GM12878 (cell line): ENCODE measurements around the gene PFKFB2. TPM values are rescaled to one million over a fixed set of nuclear protein-coding genes. Genes with fewer than 3 reads are reported as not detected.

ENCODE experiments used
- ATAC-seq: fragments of 200-7000 bp; cut with Tn5 transposase; 3 replicates; pipeline ENCODE4 v1.9.1; 2020; ENCODE audit warnings: mild to moderate bottlenecking, moderate library complexity
- BruUV-seq: library from RNA; stranded (reverse); fragments of 400-500 nt; replicated peaks from 2 replicates; lab custom pipeline; 2021; lab: Mats Ljungman, UMichigan
- CTCF ChIA-PET: fragments of 300-600 bp; sonication (Branson Sonifier 250); formaldehyde crosslinking; extraction: SDS; loops from one replicate; lab custom pipeline; 2021; ENCODE audit warnings: inconsistent platforms; lab: Yijun Ruan, JAX
- POLR2A ChIA-PET: fragments of 350-600 bp; formaldehyde crosslinking; extraction: SDS; loops from one replicate; lab custom pipeline; 2021; ENCODE audit warnings: inconsistent platforms; lab: Charles Lee
- RAD21 ChIA-PET: fragments of 300-600 bp; sonication (Branson Sonifier 250); formaldehyde crosslinking; loops from one replicate; lab custom pipeline; 2023; ENCODE audit warnings: antibody characterized with exemption; ENCODE audit not compliant: unreplicated experiment; lab: Charles Lee
- SMC1A ChIA-PET: fragments of 300-600 bp; sonication (Branson Sonifier 250); formaldehyde crosslinking; loops from one replicate; lab custom pipeline; 2023; ENCODE audit not compliant: unreplicated experiment, uncharacterized antibody; lab: Charles Lee
- DNase-seq: peaks from one replicate; pipeline ENCODE4 v3.0.0-alpha.2; 2011; ENCODE audit warnings: low read depth, low spot score
- FAIRE-seq: peaks from 3 replicates; lab custom pipeline; 2011; peaks lifted over from hg19 to GRCh38; lab: Jason Lieb, UNC
- H2AFZ ChIP-seq: 2 replicates; pipeline ENCODE4 v1.6.0; 2011; ENCODE audit warnings: low read depth, low read length, control low read depth; ENCODE audit not compliant: control insufficient read depth
- H3K27ac ChIP-seq: 2 replicates; pipeline ENCODE4 v1.5.1; 2011; ENCODE audit warnings: control low read depth; ENCODE audit not compliant: control insufficient read depth, insufficient read depth
- H3K27me3 ChIP-seq, 2 experiments: replicated peaks in 1 of 2; 2 replicates each; pipeline versions ENCODE4 v1.6.0 to v1.6.1; 2011; ENCODE audit warnings: low read length in 1 of 2; ENCODE audit not compliant: control insufficient read depth in 2 of 2, insufficient read depth in 2 of 2
- H3K36me3 ChIP-seq, 2 experiments: 2 replicates each; pipeline ENCODE4 v1.5.1; 2011; ENCODE audit warnings: low read length in 1 of 2; ENCODE audit not compliant: control insufficient read depth in 2 of 2, insufficient read depth in 2 of 2
- H3K4me1 ChIP-seq: 2 replicates; pipeline ENCODE4 v1.6.1; 2011; ENCODE audit warnings: mild to moderate bottlenecking, low read length, moderate library complexity, mixed read lengths; ENCODE audit not compliant: control insufficient read depth, insufficient read depth
- H3K4me2 ChIP-seq: 2 replicates; pipeline ENCODE4 v1.6.0; 2011; ENCODE audit warnings: control low read depth; ENCODE audit not compliant: control insufficient read depth, insufficient read depth
- H3K4me3 ChIP-seq: fragments of 200-600 bp; sonication (generic); 2 replicates; pipeline ENCODE4 v1.5.1; 2016
- H3K79me2 ChIP-seq: 2 replicates; pipeline ENCODE4 v1.6.0; 2011; ENCODE audit warnings: low read length; ENCODE audit not compliant: control insufficient read depth, insufficient read depth
- H3K9ac ChIP-seq: 2 replicates; pipeline ENCODE4 v1.8.0; 2011; ENCODE audit warnings: low read length, control low read depth, mixed read lengths; ENCODE audit not compliant: control insufficient read depth, insufficient read depth
- H3K9me3 ChIP-seq: replicated peaks from 3 replicates; pipeline ENCODE4 v1.5.1; 2011; ENCODE audit warnings: mild to moderate bottlenecking, low read length; ENCODE audit not compliant: control insufficient read depth, insufficient read depth
- H4K20me1 ChIP-seq: 2 replicates; pipeline ENCODE4 v1.6.0; 2011; ENCODE audit not compliant: control insufficient read depth, insufficient read depth
- BRCA1 ChIP-seq: IDR thresholded peaks from 2 replicates; pipeline ENCODE4 v1.6.1; 2011; ENCODE audit warnings: low read depth, low read length, improper control_type of control experiment
- ESRRA ChIP-seq: IDR thresholded peaks from 2 replicates; pipeline ENCODE4 v1.6.1; 2012; ENCODE audit warnings: mild to moderate bottlenecking, low read length, improper control_type of control experiment
- ETV6 ChIP-seq, 2 experiments: fragments of 450-650 bp in 1 of 2; IDR thresholded peaks in 1 of 2; conservative IDR thresholded peaks in 1 of 2; 2 replicates each; pipeline ENCODE4 v1.6.1; 2014; ENCODE audit warnings: antibody characterized with exemption in 1 of 2, borderline replicate concordance in 1 of 2, low read depth in 1 of 2, mild to moderate bottlenecking in 1 of 2, moderate library complexity in 1 of 2
- KLF5 ChIP-seq: fragments of 450-650 bp; IDR thresholded peaks from 2 replicates; pipeline ENCODE4 v1.6.1; 2014; ENCODE audit warnings: mild to moderate bottlenecking; ENCODE audit not compliant: partially characterized antibody
- NFYA ChIP-seq: IDR thresholded peaks from 2 replicates; pipeline ENCODE4 v1.6.1; 2011; ENCODE audit warnings: low read depth, mild to moderate bottlenecking, low read length, improper control_type of control experiment, borderline replicate concordance
- NR2C1 ChIP-seq: fragments of 450-650 bp; IDR thresholded peaks from 2 replicates; pipeline ENCODE4 v1.6.1; 2017; ENCODE audit warnings: antibody characterized with exemption, mild to moderate bottlenecking, moderate library complexity
- SMAD1 ChIP-seq: fragments of 450-650 bp; IDR thresholded peaks from 2 replicates; pipeline ENCODE4 v1.6.1; 2018; ENCODE audit warnings: mild to moderate bottlenecking, low read depth; ENCODE audit not compliant: partially characterized antibody
- SPI1 ChIP-seq: IDR thresholded peaks from 2 replicates; pipeline ENCODE4 v1.6.1; 2011; ENCODE audit warnings: low read depth, mild to moderate bottlenecking, low read length, moderate library complexity, borderline replicate concordance; ENCODE audit not compliant: insufficient read depth
- TARDBP ChIP-seq: IDR thresholded peaks from 2 replicates; pipeline ENCODE4 v1.6.1; 2016; ENCODE audit warnings: borderline replicate concordance
- WGBS: methylation state at CpG from one replicate; pipeline ENCODE4 v1.1.6; 2016; ENCODE audit warnings: low lambda C conversion rate; ENCODE audit not compliant: insufficient replicate concordance, insufficient coverage; ENCODE audit errors: missing lambda C conversion rate; 5-methylcytosine and 5-hydroxymethylcytosine counted together
- in situ Hi-C: fragments of 300-500 bp; cut with MboI; formaldehyde crosslinking; loops from 9 replicates; pipeline ENCODE4 v1.14.3; 2018; ENCODE audit warnings: mixed read lengths
- intact Hi-C: fragments of 100-400 bp; cut with micrococcal nuclease; formaldehyde crosslinking; loops from one replicate; pipeline ENCODE4 v1.14.2; 2022; ENCODE audit not compliant: unreplicated experiment
- polyA plus RNA-seq, 11 experiments: library from polyadenylated mRNA; depleted of rRNA in 4 of 11; unstranded in 6 of 11; stranded (reverse) in 5 of 11; fragments of >200 nt; fragmentation: Nextera tagmentation in 4 of 11; fragmentation: Illumina TruSeq in 1 of 11; extraction: Ambion mirVana in 4 of 11; extraction: Trizol in 1 of 11; gene quantifications; 1 replicate in 1 of 11; 2 replicates in 10 of 11; pipeline versions ENCODE4 v1.2.1 to v1.2.3, GENCODE V29; 2011 to 2016; ENCODE audit warnings: inconsistent platforms in 2 of 11, missing spikeins in 2 of 11, low read depth in 1 of 11
- total RNA-seq, 4 experiments: library from RNA; depleted of rRNA in 3 of 4; stranded (reverse); fragments of >200 nt in 3 of 4; fragmentation: Illumina TruSeq in 1 of 4; extraction: Trizol in 1 of 4; gene quantifications; 2 replicates each; pipeline versions ENCODE4 v1.2.1 to v1.2.3, GENCODE V29; 2013 to 2021

Gene PFKFB2
- total and polyA plus RNA-seq, 10 of the 15 experiments (the other 5 are each of a cell fraction or from before 2014, with no cell fraction given) = 0.40 to 1.3 (median 1.0) TPM

GRCh38 chr1:207063014-207063413 is 9.9 kb downstream of the PFKFB2 start:
- DNase-seq = no peak
- ChIA-PET CTCF (no interaction called here), SMC1A (no interaction called here), POLR2A (no interaction called here), RAD21 (no interaction called here)
- in situ Hi-C loops (no loop called here), intact Hi-C loops (no loop called here)
- no peak for FAIRE-seq
- Histone ChIP-seq H3K4me1 (no peaks in the 10 kb centered on the region), H3K79me2 (no peaks in the 10 kb centered on the region), H3K4me2 (no peak overlapping the region), H2AFZ (no peak overlapping the region), H3K9ac (no peak overlapping the region), H3K9me3 (no peaks in the 10 kb centered on the region), H3K4me3 (no peak overlapping the region), H3K27ac (no peak overlapping the region), H4K20me1 (no peaks in the 10 kb centered on the region), H3K36me3 (no peaks in the 10 kb centered on the region), H3K27me3 (no peaks in the 10 kb centered on the region)
- no peak for ATAC-seq
- WGBS = 95% methylated on average over 5 of the region's 5 CpGs
- no peak for TF ChIP-seq BRCA1
- no peak for TF ChIP-seq NFYA
- TF ChIP-seq ESRRA = no peak
- no peak for TF ChIP-seq NR2C1
- TF ChIP-seq ETV6 (conservative IDR thresholded peaks at IDR 0.05 in 1 of 2, IDR thresholded peaks at IDR 0.05 in 1 of 2; ENCODE audit: borderline replicate concordance in 1 of 2, low read depth in 1 of 2) = no peak
- no peak for TF ChIP-seq TARDBP
- no peak for TF ChIP-seq SPI1
- no peak for TF ChIP-seq KLF5
- TF ChIP-seq SMAD1 = no peak
- no TSS peak for BruUV-seq
